Retinal pigment epithelial cell (primary cell): ENCODE measurements around the gene ZWINT.

Experiments used
- DNase-seq: peaks from one replicate; pipeline ENCODE4 v3.0.0-alpha.2; 2010; ENCODE audit warnings: low read depth
- H3K4me3 ChIP-seq: 2 replicates; pipeline ENCODE4 v1.5.1; 2011; ENCODE audit warnings: mild to moderate bottlenecking, low read length, control low read depth, moderate library complexity
- TF ChIP-seq, protein P1 (sequence below): conservative IDR thresholded peaks from 2 replicates; pipeline ENCODE4 v1.5.1; 2011; ENCODE audit warnings: low read depth, low read length, control low read depth, inconsistent platforms

ZWINT gene

DNA sequence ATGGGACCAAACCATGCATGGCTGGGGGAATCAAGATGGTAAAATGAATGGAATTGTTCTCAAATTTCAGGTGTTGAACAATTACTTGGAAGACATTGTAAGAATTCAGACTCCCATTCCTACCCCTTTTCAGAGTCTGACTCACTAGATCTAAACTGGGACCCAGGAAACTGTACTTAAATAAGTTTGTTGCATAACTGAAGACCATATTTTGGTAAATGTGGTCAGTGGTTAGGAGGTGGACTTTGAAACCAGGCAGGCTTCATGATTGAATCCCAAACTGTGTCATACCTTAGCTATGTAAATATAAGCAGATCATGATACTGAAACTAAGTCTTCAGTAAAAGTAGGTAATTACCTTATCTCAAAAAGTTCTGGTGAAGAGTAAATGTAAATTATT is 41.7 kb downstream of the ZWINT start:
- no peak overlapping the region for H3K4me3 ChIP-seq
- DNase-seq, result no peak
- TF ChIP-seq, protein P1, sequence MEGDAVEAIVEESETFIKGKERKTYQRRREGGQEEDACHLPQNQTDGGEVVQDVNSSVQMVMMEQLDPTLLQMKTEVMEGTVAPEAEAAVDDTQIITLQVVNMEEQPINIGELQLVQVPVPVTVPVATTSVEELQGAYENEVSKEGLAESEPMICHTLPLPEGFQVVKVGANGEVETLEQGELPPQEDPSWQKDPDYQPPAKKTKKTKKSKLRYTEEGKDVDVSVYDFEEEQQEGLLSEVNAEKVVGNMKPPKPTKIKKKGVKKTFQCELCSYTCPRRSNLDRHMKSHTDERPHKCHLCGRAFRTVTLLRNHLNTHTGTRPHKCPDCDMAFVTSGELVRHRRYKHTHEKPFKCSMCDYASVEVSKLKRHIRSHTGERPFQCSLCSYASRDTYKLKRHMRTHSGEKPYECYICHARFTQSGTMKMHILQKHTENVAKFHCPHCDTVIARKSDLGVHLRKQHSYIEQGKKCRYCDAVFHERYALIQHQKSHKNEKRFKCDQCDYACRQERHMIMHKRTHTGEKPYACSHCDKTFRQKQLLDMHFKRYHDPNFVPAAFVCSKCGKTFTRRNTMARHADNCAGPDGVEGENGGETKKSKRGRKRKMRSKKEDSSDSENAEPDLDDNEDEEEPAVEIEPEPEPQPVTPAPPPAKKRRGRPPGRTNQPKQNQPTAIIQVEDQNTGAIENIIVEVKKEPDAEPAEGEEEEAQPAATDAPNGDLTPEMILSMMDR, result no peak

DNA sequence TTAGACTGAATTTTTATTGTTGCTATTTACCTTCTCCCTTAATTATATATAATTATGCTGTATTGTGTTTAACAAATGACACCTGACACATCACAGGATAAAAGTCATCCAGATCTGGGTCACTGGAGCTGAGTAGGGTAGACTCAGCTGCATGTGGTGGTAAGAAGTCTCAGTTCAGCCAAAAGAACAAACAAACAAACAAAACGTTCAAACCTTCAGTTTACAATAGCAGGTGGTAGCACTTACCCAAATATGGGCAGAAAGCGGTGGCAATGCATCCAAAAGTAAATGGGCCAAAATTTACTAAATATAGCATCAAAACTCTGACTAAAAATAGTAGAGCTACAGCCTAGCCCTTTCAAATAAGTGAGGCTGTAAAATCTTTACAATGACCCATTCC is 42.2 kb downstream of the ZWINT start:
- H3K4me3 ChIP-seq, result no peak overlapping the region
- TF ChIP-seq, protein P1, result no peak
- DNase-seq, result no peak

DNA sequence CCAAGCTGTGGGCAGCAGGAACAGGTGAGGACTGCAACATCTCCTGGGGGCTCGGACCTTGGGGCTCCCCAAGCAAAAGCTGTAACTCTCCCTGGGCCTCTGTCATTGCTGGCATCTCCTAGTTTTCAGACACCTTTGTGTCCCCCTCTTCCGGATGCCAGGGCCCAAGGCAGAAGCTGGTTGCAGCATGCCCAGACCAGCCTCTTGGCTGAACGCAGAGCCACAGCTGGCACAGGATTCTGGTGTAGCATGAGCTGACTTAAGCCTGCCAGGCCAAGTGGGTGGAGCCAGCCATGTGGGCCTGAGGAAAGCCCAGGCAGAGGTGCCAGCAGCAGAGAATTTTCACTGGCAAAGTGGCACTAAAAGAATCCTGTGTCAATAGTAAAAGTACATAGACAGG is 43.5 kb downstream of the ZWINT start:
- TF ChIP-seq, protein P1, result no peak
- DNase-seq, result no peak

DNA sequence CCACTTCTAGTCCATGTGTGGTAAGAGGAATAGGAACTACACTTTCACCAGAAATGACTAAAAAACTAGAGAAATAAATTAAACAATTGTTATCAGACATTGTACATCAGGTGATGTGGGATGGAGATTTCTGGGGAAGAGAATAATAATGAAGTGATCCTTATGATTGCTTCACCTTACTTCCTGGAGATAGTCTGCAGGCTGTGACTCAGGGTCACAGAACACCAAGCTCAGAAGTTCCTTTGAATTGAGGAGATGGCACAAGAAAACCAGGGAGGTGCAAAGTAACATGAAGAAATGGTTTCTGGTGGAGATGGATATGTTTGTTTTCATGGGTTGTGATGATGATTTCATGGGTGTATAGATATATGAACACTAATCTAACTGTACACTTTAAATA is 44.5 kb downstream of the ZWINT start:
- H3K4me3 ChIP-seq, result no peak overlapping the region
- DNase-seq, result no peak
- TF ChIP-seq, protein P1, result no peak

More for the DNA sequence above, 43.5 kb downstream of the ZWINT start:
- H3K4me3 ChIP-seq, result no peak overlapping the region
